ENCODE data around the gene ONECUT2. TPM values are rescaled to one million over a fixed set of nuclear protein-coding genes. Genes with fewer than 3 reads are reported as not detected.

ONECUT2 gene
- total RNA-seq, 4 donors from 2014 or later, result under 0.01 to 0.06 (median under 0.01) TPM; not detected in 1

DNA sequence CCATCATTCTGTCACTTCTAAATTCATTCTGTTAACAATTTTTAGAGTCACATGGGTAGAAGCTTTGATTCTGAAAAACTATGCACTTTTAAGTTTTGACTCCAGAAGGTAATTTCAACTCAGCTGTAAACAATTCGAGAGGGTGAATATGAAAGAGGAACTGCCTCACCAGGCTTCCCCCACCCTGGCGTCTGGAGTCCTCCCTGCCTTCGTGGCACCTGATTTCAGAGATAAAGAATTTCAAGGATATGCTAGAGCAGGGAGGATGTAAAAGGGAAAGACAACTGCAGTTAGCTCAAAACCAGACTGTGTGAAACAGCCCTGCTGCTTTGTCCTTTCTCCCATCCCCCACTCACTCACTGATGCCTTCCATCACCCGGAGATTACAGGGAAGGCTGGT, 40.7 kb downstream of the ONECUT2 start:
- 48% methylated on average over 4 of the region's 4 CpGs for WGBS
- no peaks in the 10 kb centered on the region for H3K27me3 ChIP-seq
- no peaks in the 10 kb centered on the region for H3K9me3 ChIP-seq
- intact Hi-C loops (cut with DNase I), result no loop called here
- no peaks in the 10 kb centered on the region for H3K36me3 ChIP-seq
- H3K4me1 ChIP-seq, result no peaks in the 10 kb centered on the region
- TF ChIP-seq, protein P1, sequence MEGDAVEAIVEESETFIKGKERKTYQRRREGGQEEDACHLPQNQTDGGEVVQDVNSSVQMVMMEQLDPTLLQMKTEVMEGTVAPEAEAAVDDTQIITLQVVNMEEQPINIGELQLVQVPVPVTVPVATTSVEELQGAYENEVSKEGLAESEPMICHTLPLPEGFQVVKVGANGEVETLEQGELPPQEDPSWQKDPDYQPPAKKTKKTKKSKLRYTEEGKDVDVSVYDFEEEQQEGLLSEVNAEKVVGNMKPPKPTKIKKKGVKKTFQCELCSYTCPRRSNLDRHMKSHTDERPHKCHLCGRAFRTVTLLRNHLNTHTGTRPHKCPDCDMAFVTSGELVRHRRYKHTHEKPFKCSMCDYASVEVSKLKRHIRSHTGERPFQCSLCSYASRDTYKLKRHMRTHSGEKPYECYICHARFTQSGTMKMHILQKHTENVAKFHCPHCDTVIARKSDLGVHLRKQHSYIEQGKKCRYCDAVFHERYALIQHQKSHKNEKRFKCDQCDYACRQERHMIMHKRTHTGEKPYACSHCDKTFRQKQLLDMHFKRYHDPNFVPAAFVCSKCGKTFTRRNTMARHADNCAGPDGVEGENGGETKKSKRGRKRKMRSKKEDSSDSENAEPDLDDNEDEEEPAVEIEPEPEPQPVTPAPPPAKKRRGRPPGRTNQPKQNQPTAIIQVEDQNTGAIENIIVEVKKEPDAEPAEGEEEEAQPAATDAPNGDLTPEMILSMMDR (IDR thresholded peaks at IDR 0.05), result no peak
- TF ChIP-seq POLR2AphosphoS5 (IDR thresholded peaks at IDR 0.05) (no peak), EP300 (IDR thresholded peaks at IDR 0.05) (no peak), POLR2A (IDR thresholded peaks at IDR 0.05; ENCODE audit: low read depth) (no peak)
- H3K4me3 ChIP-seq, result no peak overlapping the region
- no peak for DNase-seq (ENCODE audit: extremely low spot score)
- H3K27ac ChIP-seq (replicated peaks in 1 of 4), result no peak overlapping the region

DNA sequence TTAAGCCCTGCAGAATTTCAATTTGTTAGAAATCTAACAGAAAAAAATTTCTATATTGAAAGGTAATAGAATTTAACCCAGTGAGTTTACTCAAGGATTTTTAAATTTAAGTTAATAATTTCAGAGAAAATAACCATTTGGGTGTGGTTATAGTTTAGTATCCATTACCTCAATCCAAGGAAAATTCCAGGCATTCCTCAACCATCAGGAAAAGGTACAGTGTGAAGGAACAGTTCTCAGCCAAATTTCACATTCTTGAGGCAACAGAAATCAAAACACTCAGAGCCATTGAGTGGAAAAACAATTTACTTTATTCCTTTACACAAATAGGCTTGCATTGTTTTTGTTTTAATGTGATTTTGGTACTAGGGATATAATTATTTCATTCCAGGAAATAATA, 45.6 kb downstream of the ONECUT2 start:
- H3K27ac ChIP-seq (replicated peaks in 1 of 4), result no peak overlapping the region
- no peaks in the 10 kb centered on the region for H3K4me1 ChIP-seq
- H3K27me3 ChIP-seq, result no peaks in the 10 kb centered on the region
- intact Hi-C loops (cut with DNase I), result no loop called here
- no peak overlapping the region for H3K4me3 ChIP-seq
- no peak for TF ChIP-seq POLR2A (IDR thresholded peaks at IDR 0.05; ENCODE audit: low read depth)
- TF ChIP-seq, protein P1 (IDR thresholded peaks at IDR 0.05), result no peak
- no peak for TF ChIP-seq POLR2AphosphoS5 (IDR thresholded peaks at IDR 0.05)
- no peak for TF ChIP-seq EP300 (IDR thresholded peaks at IDR 0.05)
- H3K36me3 ChIP-seq, result no peaks in the 10 kb centered on the region
- no peaks in the 10 kb centered on the region for H3K9me3 ChIP-seq
- DNase-seq (ENCODE audit: extremely low spot score), result no peak

DNA sequence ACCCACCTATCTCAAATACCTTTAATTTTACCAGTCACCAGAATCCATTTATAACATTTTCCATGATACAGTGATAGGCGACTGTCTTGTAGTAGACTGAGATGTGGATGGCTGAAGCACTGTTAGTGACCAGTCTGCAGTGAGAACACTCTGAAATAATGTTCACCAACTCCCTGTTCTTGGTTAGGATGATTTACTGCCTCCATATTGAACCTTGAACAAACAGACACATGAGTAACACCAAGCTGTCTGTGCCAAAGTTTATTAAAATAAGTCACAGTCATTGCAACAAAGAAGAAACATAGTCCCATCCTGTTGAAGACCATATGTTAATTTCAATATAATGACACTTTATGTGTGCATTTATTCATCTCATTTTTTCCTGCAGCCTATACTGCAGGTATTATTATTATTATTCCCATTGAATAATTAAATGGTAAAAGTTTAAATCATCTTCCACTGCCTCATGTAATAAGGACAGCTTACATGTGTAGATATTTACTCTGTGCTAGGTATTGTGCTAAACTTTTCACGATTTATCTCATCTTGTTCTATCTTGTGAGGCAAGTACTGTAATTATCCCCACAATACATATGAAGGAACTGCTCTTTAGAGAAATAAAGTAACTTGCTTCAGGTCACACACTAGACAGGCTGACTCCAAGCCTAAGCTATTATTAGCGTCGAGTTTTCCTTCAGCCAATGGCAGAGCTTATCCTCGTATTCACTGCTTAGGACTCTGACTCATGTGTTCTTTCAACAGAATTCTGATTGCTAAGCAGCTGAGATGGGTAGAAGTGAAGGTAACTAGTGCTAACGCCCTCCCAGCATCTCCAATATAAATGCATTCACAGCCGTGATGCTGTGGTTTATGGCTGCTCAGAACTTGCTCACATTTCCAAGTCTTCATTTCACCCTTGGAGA, 62.5 kb downstream of the ONECUT2 start:
- peaks cover 0 to 7% (median 2%) of the 10 kb centered on the region in 4 donors for H3K4me1 ChIP-seq
- H3K27me3 ChIP-seq, result peaks cover 0 to 4% (median 0%) of the 10 kb centered on the region in 4 donors
- intact Hi-C loops (cut with DNase I), result loop anchor here (10.0 kb wide), 1 partner anchor 453 kb away; no protein-coding TSS in a partner anchor
- no peak for DNase-seq (ENCODE audit: extremely low spot score)
- H3K4me3 ChIP-seq, result no peak overlapping the region
- WGBS, result 71% methylated on average over 7 of the region's 7 CpGs
- H3K36me3 ChIP-seq, result no peaks in the 10 kb centered on the region
- no peaks in the 10 kb centered on the region for H3K9me3 ChIP-seq
- TF ChIP-seq POLR2A (IDR thresholded peaks at IDR 0.05; ENCODE audit: low read depth) (no peak), EP300 (IDR thresholded peaks at IDR 0.05) (no peak), POLR2AphosphoS5 (IDR thresholded peaks at IDR 0.05) (no peak)
- TF ChIP-seq, protein P1 (IDR thresholded peaks at IDR 0.05), result no peak
- no peak overlapping the region for H3K27ac ChIP-seq (replicated peaks in 1 of 4)

DNA sequence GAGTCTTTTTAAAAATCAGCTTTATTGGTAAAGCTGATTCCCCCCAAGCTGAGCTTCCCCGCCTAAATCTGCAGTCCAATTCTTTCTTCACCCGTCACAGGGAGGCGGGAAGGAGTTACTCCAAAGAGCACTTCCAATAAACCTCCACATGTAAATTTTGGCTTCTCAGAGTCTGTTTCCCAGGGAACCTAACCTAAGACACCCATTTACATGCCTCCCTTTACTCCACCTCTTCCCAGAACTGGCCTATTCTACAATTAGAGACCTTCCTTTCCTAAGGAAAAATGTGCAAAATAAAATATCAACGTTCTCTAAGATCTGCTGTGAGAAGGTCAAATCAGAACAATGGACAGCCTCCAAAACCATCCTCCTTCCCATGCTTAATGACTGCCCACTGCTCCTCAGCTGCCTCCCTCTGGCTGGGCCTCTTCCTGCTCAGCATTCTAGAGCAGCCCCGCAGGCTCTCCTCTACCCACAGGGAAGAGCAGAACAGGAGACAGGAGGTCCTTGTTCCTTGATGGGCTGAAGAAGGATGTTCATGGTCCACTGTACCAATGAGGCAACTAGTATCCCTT, 63.6 kb downstream of the ONECUT2 start:
- no peak for TF ChIP-seq POLR2AphosphoS5 (IDR thresholded peaks at IDR 0.05)
- TF ChIP-seq, protein P1 (IDR thresholded peaks at IDR 0.05), result no peak
- no peak for TF ChIP-seq EP300 (IDR thresholded peaks at IDR 0.05)
- H3K9me3 ChIP-seq, result no peaks in the 10 kb centered on the region
- H3K4me3 ChIP-seq, result no peak overlapping the region
- H3K4me1 ChIP-seq, result peaks cover 0 to 7% (median 2%) of the 10 kb centered on the region in 4 donors
- DNase-seq (ENCODE audit: extremely low spot score), result no peak
- H3K27me3 ChIP-seq, result peaks cover 0 to 4% (median 0%) of the 10 kb centered on the region in 4 donors
- H3K27ac ChIP-seq (replicated peaks in 1 of 4), result no peak overlapping the region
- no peaks in the 10 kb centered on the region for H3K36me3 ChIP-seq
- intact Hi-C loops (cut with DNase I), result loop anchor here (10.0 kb wide), 1 partner anchor 454 kb away; no protein-coding TSS in a partner anchor
- WGBS, result 60% methylated on average over 5 of the region's 5 CpGs

Data from esophagus muscularis mucosa (tissue), 4 donors.